Keratinocyte (primary cell): ENCODE data around the gene THRB.

Experiments
- EZH2 ChIP-seq: IDR thresholded peaks from one replicate; pipeline ENCODE4 v1.6.1; 2012; ENCODE audit warnings: inconsistent platforms, mild to moderate bottlenecking, low read length, moderate library complexity
- TF ChIP-seq, protein P1 (sequence below), 3 experiments: IDR thresholded peaks in 1 of 3; conservative IDR thresholded peaks in 1 of 3; optimal IDR thresholded peaks in 1 of 3; 2 replicates in 2 of 3; 3 replicates in 1 of 3; pipeline versions ENCODE3 to v1.5.1; 2011; ENCODE audit warnings: low read length in 3 of 3, mild to moderate bottlenecking in 3 of 3, moderate library complexity in 2 of 3, control low read depth in 1 of 3, inconsistent platforms in 1 of 3; ENCODE audit not compliant: insufficient read depth in 2 of 3; ENCODE audit errors: extremely low read depth in 1 of 3

DNA sequence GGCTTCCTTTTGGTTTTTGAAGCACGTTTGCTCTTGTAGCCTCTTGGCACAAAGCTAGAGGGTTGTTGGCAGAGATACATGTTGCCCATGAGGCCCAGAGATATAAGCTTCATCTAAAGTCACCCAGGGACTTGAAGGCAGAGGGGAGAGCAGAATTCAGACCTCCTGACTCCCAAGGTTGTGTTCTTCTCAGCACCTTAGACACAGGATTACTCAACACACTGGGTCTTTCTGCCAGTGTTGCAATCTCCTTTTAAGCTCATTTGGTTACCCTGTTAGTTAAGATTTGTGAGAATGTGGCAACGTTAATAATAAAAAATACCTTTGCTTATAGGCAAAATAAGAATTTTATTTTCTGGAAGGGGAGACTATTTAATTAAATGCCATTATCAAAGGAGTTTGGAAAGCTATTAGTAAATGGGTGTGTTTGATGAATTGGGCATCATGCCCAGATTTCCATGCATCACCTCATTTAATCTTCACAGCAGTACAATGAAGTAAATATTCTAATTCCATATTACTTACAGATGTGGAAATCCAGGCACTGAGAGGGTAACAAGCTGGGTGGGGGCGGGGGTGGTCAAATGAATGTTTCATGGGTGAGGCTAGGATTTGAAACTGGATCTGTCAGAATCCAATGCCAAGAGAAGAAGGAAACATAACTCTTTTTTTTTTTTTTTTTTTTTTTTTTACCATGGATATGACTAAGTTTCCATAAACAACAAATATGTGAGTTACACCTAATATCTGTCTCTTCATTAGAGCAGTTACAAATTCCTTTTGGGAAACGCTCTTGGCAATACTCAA, 366.2 kb downstream of the THRB start:
- TF ChIP-seq, protein P1, sequence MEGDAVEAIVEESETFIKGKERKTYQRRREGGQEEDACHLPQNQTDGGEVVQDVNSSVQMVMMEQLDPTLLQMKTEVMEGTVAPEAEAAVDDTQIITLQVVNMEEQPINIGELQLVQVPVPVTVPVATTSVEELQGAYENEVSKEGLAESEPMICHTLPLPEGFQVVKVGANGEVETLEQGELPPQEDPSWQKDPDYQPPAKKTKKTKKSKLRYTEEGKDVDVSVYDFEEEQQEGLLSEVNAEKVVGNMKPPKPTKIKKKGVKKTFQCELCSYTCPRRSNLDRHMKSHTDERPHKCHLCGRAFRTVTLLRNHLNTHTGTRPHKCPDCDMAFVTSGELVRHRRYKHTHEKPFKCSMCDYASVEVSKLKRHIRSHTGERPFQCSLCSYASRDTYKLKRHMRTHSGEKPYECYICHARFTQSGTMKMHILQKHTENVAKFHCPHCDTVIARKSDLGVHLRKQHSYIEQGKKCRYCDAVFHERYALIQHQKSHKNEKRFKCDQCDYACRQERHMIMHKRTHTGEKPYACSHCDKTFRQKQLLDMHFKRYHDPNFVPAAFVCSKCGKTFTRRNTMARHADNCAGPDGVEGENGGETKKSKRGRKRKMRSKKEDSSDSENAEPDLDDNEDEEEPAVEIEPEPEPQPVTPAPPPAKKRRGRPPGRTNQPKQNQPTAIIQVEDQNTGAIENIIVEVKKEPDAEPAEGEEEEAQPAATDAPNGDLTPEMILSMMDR (optimal IDR thresholded peaks at IDR 0.05 in 1 of 3, IDR thresholded peaks at IDR 0.05 in 1 of 3, conservative IDR thresholded peaks at IDR 0.05 in 1 of 3; ENCODE audit: extremely low read depth in 1 of 3, insufficient read depth in 2 of 3, low read length in 3 of 3): no peak
- no peak for TF ChIP-seq EZH2
